IMR-90 (cell line): ENCODE results near the gene ACP1. TPM values are rescaled to one million over a fixed set of nuclear protein-coding genes. Genes with fewer than 3 reads are reported as not detected.

Source experiments
- ATAC-seq: fragments of 200-7000 bp; cut with Tn5 transposase; 2 replicates; pipeline ENCODE4 v1.9.1; 2020; ENCODE audit warnings: low read depth, mild to moderate bottlenecking, moderate library complexity
- BruUV-seq: library from RNA; stranded (reverse); fragments of 400-500 nt; replicated peaks from 2 replicates; lab custom pipeline; 2021; lab: Mats Ljungman, UMichigan
- CTCF ChIA-PET: fragments of 300-600 bp; formaldehyde crosslinking; extraction: SDS; loops from one replicate; lab custom pipeline; 2021; ENCODE audit warnings: antibody characterized with exemption; lab: Yijun Ruan, JAX
- POLR2A ChIA-PET: fragments of 300-600 bp; sonication (Branson Sonifier 250); formaldehyde crosslinking; loops from one replicate; lab custom pipeline; 2022; ENCODE audit warnings: antibody characterized with exemption; ENCODE audit not compliant: unreplicated experiment; lab: Charles Lee
- DNase-seq: peaks from one replicate; pipeline ENCODE4 v3.0.0; 2013
- H2AFZ ChIP-seq: replicated peaks from 2 replicates; pipeline ENCODE3; 2013; ENCODE audit warnings: low read length, mild to moderate bottlenecking; ENCODE audit not compliant: poor library complexity
- H2AK5ac ChIP-seq: 2 replicates; pipeline ENCODE4 v1.6.1; 2013; ENCODE audit warnings: low read depth, low read length, inconsistent platforms
- H2AK9ac ChIP-seq: replicated peaks from 2 replicates; pipeline ENCODE3; 2013; ENCODE audit warnings: mild to moderate bottlenecking, low read depth, low read length, moderate library complexity; ENCODE audit not compliant: poor library complexity
- H2BK120ac ChIP-seq: 2 replicates; pipeline ENCODE4 v1.6.1; 2013; ENCODE audit warnings: low read depth, low read length, inconsistent platforms
- H2BK15ac ChIP-seq: 3 replicates; pipeline ENCODE4 v1.6.1; 2013; ENCODE audit warnings: low read depth, low read length, inconsistent platforms
- H2BK20ac ChIP-seq: 2 replicates; pipeline ENCODE4 v1.6.1; 2013; ENCODE audit warnings: low read depth, mild to moderate bottlenecking, inconsistent platforms, low read length, moderate library complexity
- H2BK5ac ChIP-seq: 2 replicates; pipeline ENCODE4 v1.6.1; 2013; ENCODE audit warnings: mild to moderate bottlenecking, low read depth, low read length, inconsistent platforms; ENCODE audit not compliant: poor library complexity, severe bottlenecking
- H3K14ac ChIP-seq: replicated peaks from 2 replicates; pipeline ENCODE4 v1.6.1; 2013; ENCODE audit warnings: low read depth, low read length, inconsistent platforms
- H3K18ac ChIP-seq: 2 replicates; pipeline ENCODE4 v1.6.1; 2013; ENCODE audit warnings: low read depth, low read length, control low read depth
- H3K23ac ChIP-seq: 2 replicates; pipeline ENCODE4 v1.6.1; 2013; ENCODE audit warnings: low read depth, low read length, inconsistent platforms
- H3K27ac ChIP-seq: 2 replicates; pipeline ENCODE4 v1.5.1; 2013; ENCODE audit warnings: mild to moderate bottlenecking, control low read depth, low read length; ENCODE audit not compliant: insufficient read depth
- H3K27me3 ChIP-seq: 2 replicates; pipeline ENCODE4 v1.6.1; 2013; ENCODE audit warnings: low read length; ENCODE audit not compliant: control insufficient read depth, insufficient read depth
- H3K36me3 ChIP-seq: 2 replicates; pipeline ENCODE4 v1.6.1; 2013; ENCODE audit warnings: low read length, mixed read lengths; ENCODE audit not compliant: control insufficient read depth, insufficient read depth
- H3K4ac ChIP-seq: 2 replicates; pipeline ENCODE4 v1.6.1; 2013; ENCODE audit warnings: low read depth, low read length, inconsistent platforms
- H3K4me1 ChIP-seq: 2 replicates; pipeline ENCODE4 v1.6.1; 2013; ENCODE audit warnings: low read length, mixed read lengths; ENCODE audit not compliant: control insufficient read depth, insufficient read depth
- H3K4me2 ChIP-seq: 2 replicates; pipeline ENCODE4 v1.6.1; 2013; ENCODE audit warnings: low read depth, mild to moderate bottlenecking, control low read depth, low read length, moderate library complexity
- H3K4me3 ChIP-seq: 2 replicates; pipeline ENCODE4 v1.5.1; 2013; ENCODE audit warnings: low read depth, mild to moderate bottlenecking, control low read depth, low read length, moderate library complexity; ENCODE audit not compliant: insufficient read depth
- H3K56ac ChIP-seq: 2 replicates; pipeline ENCODE4 v1.6.1; 2013; ENCODE audit warnings: low read length, inconsistent platforms; ENCODE audit not compliant: insufficient read depth; ENCODE audit errors: extremely low read depth
- H3K79me1 ChIP-seq, 2 experiments: 2 replicates each; pipeline ENCODE4 v1.6.1; 2013; ENCODE audit warnings: low read length in 2 of 2, inconsistent platforms in 1 of 2, low read depth in 1 of 2
- H3K9ac ChIP-seq: 2 replicates; pipeline ENCODE4 v1.6.1; 2013; ENCODE audit warnings: low read depth, low read length, control low read depth
- H3K9me1 ChIP-seq: 2 replicates; pipeline ENCODE4 v1.6.1; 2013; ENCODE audit warnings: low read length, inconsistent platforms; ENCODE audit not compliant: insufficient read depth
- H3K9me3 ChIP-seq: 2 replicates; pipeline ENCODE4 v1.6.1; 2013; ENCODE audit warnings: low read length; ENCODE audit not compliant: control insufficient read depth, insufficient read depth
- H4K20me1 ChIP-seq: 2 replicates; pipeline ENCODE4 v1.6.1; 2013; ENCODE audit warnings: low read length, inconsistent platforms; ENCODE audit not compliant: insufficient read depth
- H4K5ac ChIP-seq: 2 replicates; pipeline ENCODE4 v1.6.1; 2013; ENCODE audit warnings: mild to moderate bottlenecking, low read depth, low read length, control low read depth
- H4K8ac ChIP-seq, 2 experiments: 2 replicates each; pipeline ENCODE4 v1.6.1; 2013; ENCODE audit warnings: low read depth in 2 of 2, low read length in 2 of 2, control low read depth in 1 of 2, inconsistent platforms in 1 of 2
- H4K91ac ChIP-seq: 2 replicates; pipeline ENCODE4 v1.6.1; 2013; ENCODE audit warnings: low read depth, low read length, inconsistent platforms; ENCODE audit not compliant: insufficient read depth
- BHLHE40 ChIP-seq: fragments of 150-350 bp; IDR thresholded peaks from 2 replicates; pipeline ENCODE4 v1.6.1; 2016; ENCODE audit warnings: mild to moderate bottlenecking, low read depth, low read length
- CEBPB ChIP-seq: IDR thresholded peaks from 2 replicates; pipeline ENCODE4 v1.6.1; 2012; ENCODE audit warnings: low read depth, low read length, improper control_type of control experiment
- CHD1 ChIP-seq: IDR thresholded peaks from 2 replicates; pipeline ENCODE4 v1.6.1; 2012; ENCODE audit warnings: low read depth, low read length, improper control_type of control experiment
- CTCF ChIP-seq: conservative IDR thresholded peaks from 2 replicates; pipeline ENCODE4 v1.5.1; 2012; ENCODE audit warnings: mild to moderate bottlenecking, low read depth, low read length, improper control_type of control experiment
- ELK1 ChIP-seq: fragments of 150-350 bp; IDR thresholded peaks from 2 replicates; pipeline ENCODE4 v1.6.1; 2016; ENCODE audit warnings: low read depth, mild to moderate bottlenecking, low read length, moderate library complexity, borderline replicate concordance
- FOS ChIP-seq: fragments of 150-350 bp; IDR thresholded peaks from 2 replicates; pipeline ENCODE4 v1.6.1; 2016; ENCODE audit warnings: low read depth, low read length
- MAFK ChIP-seq: IDR thresholded peaks from 2 replicates; pipeline ENCODE4 v1.6.1; 2012; ENCODE audit warnings: low read depth, low read length, improper control_type of control experiment
- MAZ ChIP-seq: IDR thresholded peaks from 2 replicates; pipeline ENCODE4 v1.6.1; 2012; ENCODE audit warnings: low read depth, mild to moderate bottlenecking, low read length, improper control_type of control experiment, moderate library complexity, borderline replicate concordance
- MXI1 ChIP-seq: IDR thresholded peaks from 2 replicates; pipeline ENCODE4 v1.6.1; 2012; ENCODE audit warnings: low read depth, mild to moderate bottlenecking, low read length, moderate library complexity, borderline replicate concordance
- NFE2L2 ChIP-seq: fragments of 150-350 bp; IDR thresholded peaks from 2 replicates; pipeline ENCODE4 v1.6.1; 2016; ENCODE audit warnings: low read depth, mild to moderate bottlenecking, low read length
- POLR2A ChIP-seq: IDR thresholded peaks from 2 replicates; pipeline ENCODE4 v1.6.1; 2012; ENCODE audit warnings: mild to moderate bottlenecking, low read depth, low read length
- RAD21 ChIP-seq: IDR thresholded peaks from 2 replicates; pipeline ENCODE4 v1.6.1; 2012; ENCODE audit warnings: low read length, improper control_type of control experiment
- RCOR1 ChIP-seq: IDR thresholded peaks from 2 replicates; pipeline ENCODE4 v1.6.1; 2012; ENCODE audit warnings: mild to moderate bottlenecking, low read length, improper control_type of control experiment; ENCODE audit not compliant: insufficient replicate concordance
- RFX5 ChIP-seq: IDR thresholded peaks from 2 replicates; pipeline ENCODE4 v1.8.0; 2012; ENCODE audit warnings: low read depth, mild to moderate bottlenecking, low read length, moderate library complexity
- SMC3 ChIP-seq: fragments of 150-350 bp; IDR thresholded peaks from 2 replicates; pipeline ENCODE4 v1.6.1; 2016; ENCODE audit warnings: low read depth, mild to moderate bottlenecking, antibody characterized with exemption, low read length, moderate library complexity
- WGBS, 2 experiments: methylation state at CpG; one replicate each; pipeline versions ENCODE4 v1.1.5 to v1.1.7; 2013; ENCODE audit warnings: missing lambda C conversion rate in 2 of 2; ENCODE audit not compliant: insufficient read length in 1 of 2; ENCODE audit errors: extremely low coverage in 2 of 2; 5-methylcytosine and 5-hydroxymethylcytosine counted together
- dilution Hi-C: fragments of 300-500 bp; cut with HindIII; formaldehyde crosslinking; loops from one replicate; pipeline ENCODE4 v1.14.3; 2018; ENCODE audit warnings: low sequenced_read_pairs; ENCODE audit not compliant: unreplicated experiment
- in situ Hi-C: fragments of 300-500 bp; cut with MboI; formaldehyde crosslinking; loops from 3 replicates; pipeline ENCODE4 v1.14.3; 2019; ENCODE audit warnings: low sequenced_read_pairs, inconsistent platforms, mixed read lengths
- intact Hi-C: fragments of 100-400 bp; cut with micrococcal nuclease; formaldehyde crosslinking; loops from 2 replicates; pipeline ENCODE4 v1.10.0; 2022
- polyA plus RNA-seq, 3 experiments: library from polyadenylated mRNA; depleted of rRNA; stranded (reverse); fragments of >200 nt; gene quantifications; 2 replicates each; pipeline ENCODE4 v1.2.3, GENCODE V29; 2012; ENCODE audit warnings: low replicate concordance in 1 of 3
- total RNA-seq: library from RNA; depleted of rRNA; stranded (reverse); fragments of >200 nt; gene quantifications from 2 replicates; pipeline ENCODE4 v1.2.3, GENCODE V29; 2012
- TF ChIP-seq, protein P1 (sequence below): fragments of 150-350 bp; IDR thresholded peaks from 2 replicates; pipeline ENCODE4 v1.6.1; 2017; ENCODE audit warnings: mild to moderate bottlenecking, antibody characterized with exemption, low read length, low read depth

The ACP1 gene
- total and polyA plus RNA-seq, 2 of the 4 experiments (the other 2 are of a cell fraction), result 85.7 to 104 TPM

DNA sequence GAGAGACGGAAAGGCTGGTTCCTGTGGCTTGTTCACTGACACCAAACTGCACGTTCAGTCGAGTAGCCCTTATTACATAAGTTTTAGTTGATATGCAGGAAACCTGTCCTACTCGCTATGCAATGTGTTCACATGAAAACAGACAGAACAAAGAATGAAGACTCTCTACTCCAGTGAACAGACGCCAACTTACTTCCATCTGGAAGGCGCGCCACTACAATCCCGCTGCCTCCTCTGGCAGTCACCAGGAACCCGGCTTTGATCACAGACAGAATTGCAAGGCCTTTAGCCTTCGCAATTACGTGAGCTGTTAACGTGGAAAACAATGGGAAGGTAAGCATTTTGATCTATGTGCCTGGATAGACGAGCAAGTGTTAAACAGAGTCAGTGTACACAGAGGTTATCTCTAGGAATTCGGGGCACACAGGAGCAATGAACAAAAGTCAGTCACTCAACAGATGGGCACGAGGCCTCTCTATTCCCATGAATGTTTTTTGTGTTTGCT, 15.2 kb upstream of the ACP1 start:
- Histone ChIP-seq H3K36me3 (peaks cover 19% of the 10 kb centered on the region), H4K20me1 (no peaks in the 10 kb centered on the region), H2BK15ac (no peak overlapping the region), H3K4me3 (no peak overlapping the region), H3K27me3 (no peaks in the 10 kb centered on the region), H3K9me3 (no peaks in the 10 kb centered on the region), H3K27ac (no peak overlapping the region), H3K18ac (no peak overlapping the region), H3K4me1 (no peaks in the 10 kb centered on the region; the same call in 1 of the 2 replicates), H2BK5ac (no peak overlapping the region), H4K91ac (no peak overlapping the region), H3K4me2 (no peak overlapping the region), H3K23ac (no peak overlapping the region), H3K79me1 (no peaks in the 10 kb centered on the region), H4K8ac (no peak overlapping the region), H2AK9ac (no peak overlapping the region), H3K56ac (no peak overlapping the region), H3K14ac (no peak overlapping the region), H3K9ac (no peak overlapping the region), H2BK20ac (no peak overlapping the region), H3K9me1 (0 out of 2 replicates have a peak, but pooled peaks cover 2% of the 10 kb centered on the region), H2AK5ac (no peak overlapping the region), H4K5ac (no peak overlapping the region), H3K4ac (no peak overlapping the region), H2BK120ac (no peak overlapping the region), H2AFZ (no peak overlapping the region)
- in situ Hi-C loops, result loop anchor here (10.0 kb wide), 2 partner anchors 415 to 1295 kb away; no protein-coding TSS in a partner anchor
- TF ChIP-seq MAFK, result no peak
- no peak for TF ChIP-seq MXI1
- no peak for TF ChIP-seq RAD21
- TF ChIP-seq FOS, result no peak
- TF ChIP-seq CTCF, result no peak
- TF ChIP-seq POLR2A, result no peak
- TF ChIP-seq CHD1, result no peak
- TF ChIP-seq CEBPB, result no peak
- TF ChIP-seq, protein P1, sequence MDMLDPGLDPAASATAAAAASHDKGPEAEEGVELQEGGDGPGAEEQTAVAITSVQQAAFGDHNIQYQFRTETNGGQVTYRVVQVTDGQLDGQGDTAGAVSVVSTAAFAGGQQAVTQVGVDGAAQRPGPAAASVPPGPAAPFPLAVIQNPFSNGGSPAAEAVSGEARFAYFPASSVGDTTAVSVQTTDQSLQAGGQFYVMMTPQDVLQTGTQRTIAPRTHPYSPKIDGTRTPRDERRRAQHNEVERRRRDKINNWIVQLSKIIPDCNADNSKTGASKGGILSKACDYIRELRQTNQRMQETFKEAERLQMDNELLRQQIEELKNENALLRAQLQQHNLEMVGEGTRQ, result no peak
- no peak for TF ChIP-seq RFX5
- no peak for TF ChIP-seq SMC3
- TF ChIP-seq RCOR1, result no peak
- TF ChIP-seq ELK1, result no peak
- no peak for TF ChIP-seq MAZ
- TF ChIP-seq NFE2L2, result no peak
- no peak for TF ChIP-seq BHLHE40
- ATAC-seq (no peak), DNase-seq (no peak)
- BruUV-seq, result no TSS peak
- dilution Hi-C loops, result no loop called here
- POLR2A ChIA-PET, result no interaction called here
- intact Hi-C loops, result no loop called here
- CTCF ChIA-PET, result interaction anchor here (1.0 kb wide), 1 partner anchor 12 kb away, joined by 3 read pairs; no protein-coding TSS in a partner anchor
- 83% methylated on average over 2 of the region's 15 CpGs; no CpG with 5 or more reads in 1 of the 2 experiments for WGBS, 2 experiments
